Activated CD8-positive, alpha-beta memory T cell treated with anti-CD3 and anti-CD28 coated beads for 48 hours (primary cell): ENCODE results near the gene TTC23L.
A peak's percentile ranks its signal among the peaks of the same experiment; 100 is the strongest.

Source experiments
- DNase-seq, 3 experiments: peaks; one replicate each; pipeline ENCODE4 v3.0.0-alpha.2; 2020; ENCODE audit warnings: low read depth in 2 of 3, low spot score in 2 of 3

The TTC23L gene

DNA sequence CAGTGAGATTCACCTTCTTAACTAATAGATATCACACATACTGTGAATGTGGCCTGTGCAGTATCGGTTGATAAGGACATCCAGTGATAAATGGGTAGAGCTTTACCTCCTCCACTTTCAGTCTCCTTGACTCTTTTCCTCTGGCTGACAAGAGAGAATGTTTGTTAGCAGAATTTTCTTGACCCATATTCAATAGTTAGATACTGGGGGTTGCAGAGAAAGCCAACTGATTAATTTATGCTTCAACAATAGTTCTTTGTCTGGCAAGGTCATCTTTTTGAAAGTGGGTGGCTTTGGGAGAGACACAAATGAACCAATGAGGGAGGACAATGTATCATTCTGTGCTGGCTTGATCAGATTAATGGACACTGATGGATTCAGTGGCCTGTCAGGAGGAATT, 30.3 kb downstream of the TTC23L start:
- no peak for DNase-seq

DNA sequence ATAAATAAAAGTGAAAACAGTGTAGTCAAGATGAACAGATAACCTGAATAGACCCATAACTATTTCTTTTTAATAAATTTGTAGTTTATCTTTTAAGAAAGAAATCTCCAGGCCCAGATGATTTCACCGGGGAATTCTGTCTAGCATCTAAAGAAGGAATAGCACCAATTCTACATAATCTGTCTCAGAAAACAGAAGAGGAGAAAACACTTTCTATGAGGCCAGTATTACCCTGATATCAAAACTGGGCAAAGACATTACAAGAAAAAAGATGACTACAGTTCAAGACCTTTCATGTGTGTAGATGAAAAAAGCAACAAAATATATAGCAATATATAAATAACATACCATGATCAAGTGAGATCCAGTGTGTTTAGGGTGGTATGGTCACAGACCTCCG, 31.4 kb downstream of the TTC23L start:
- no peak for DNase-seq

DNA sequence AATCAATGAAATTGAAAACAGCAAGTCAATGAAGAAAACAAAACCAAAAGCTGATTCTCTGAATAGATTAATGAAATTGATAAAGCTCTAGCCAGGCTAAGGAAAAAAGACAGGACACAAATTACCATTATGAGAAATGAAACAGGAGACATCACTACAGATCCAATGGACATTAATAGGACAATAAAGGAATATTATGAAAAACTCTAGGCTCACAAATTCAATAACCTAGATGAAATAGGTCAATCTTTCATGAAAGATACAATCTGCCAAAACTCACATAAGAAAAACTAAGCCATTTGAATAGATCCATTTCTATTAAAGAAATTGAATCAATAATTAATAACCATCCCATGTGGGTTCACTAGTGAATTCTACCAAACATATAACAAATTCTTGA, 37.3 kb downstream of the TTC23L start:
- no peak for DNase-seq

DNA sequence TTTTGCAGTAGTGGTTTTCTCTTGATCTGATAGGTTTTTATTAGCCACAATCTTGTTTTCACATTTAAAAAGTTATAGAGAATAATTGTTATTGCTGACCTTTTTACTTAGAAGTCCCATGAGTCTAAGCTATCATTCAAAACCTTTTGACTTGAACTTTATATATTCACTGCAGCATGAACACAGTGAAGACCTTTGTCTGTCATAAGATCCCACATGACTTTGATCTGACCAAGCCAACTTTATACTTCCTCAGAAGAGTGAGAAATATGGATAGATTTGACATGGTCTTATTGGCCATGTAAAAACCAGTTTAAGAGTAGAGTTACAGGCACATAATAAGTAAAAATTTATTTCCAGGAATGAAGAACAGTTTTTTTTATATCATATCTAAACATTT, 42.3 kb downstream of the TTC23L start:
- no peak for DNase-seq

DNA sequence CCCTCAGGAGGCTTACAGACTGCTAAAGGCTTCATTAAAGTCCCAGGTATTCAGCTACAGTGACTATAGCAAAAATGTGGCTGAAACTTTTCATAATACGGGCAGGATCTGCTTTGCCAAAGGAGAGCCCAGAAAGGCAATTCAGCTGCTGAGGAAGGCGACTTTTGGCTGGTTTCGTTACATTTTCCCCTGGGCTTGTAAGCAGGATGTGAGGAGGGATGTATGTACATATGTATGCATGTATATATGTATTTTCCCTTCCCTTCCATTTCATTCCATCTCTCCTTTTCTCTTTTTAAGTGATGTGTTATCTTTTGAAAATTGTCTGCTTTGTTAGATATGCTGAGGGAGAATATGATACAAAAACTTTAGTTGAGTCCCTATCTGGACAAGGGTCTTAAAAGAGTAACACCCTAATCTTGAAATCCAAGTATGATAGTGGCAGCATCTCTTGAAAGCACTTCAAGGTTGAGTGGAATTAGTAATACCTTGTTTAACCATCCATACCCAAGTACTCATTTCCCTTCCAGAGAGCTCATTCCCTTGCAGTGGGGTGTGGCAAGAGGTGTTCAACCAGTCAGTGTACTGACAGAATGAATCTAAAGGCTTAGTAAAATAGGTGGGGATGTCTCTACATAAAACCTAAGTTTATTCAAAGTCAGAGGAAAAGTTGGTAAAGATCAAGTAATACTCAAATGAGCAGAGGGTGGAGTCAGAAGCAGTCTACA, 47.6 kb downstream of the TTC23L start:
- no peak for DNase-seq

DNA sequence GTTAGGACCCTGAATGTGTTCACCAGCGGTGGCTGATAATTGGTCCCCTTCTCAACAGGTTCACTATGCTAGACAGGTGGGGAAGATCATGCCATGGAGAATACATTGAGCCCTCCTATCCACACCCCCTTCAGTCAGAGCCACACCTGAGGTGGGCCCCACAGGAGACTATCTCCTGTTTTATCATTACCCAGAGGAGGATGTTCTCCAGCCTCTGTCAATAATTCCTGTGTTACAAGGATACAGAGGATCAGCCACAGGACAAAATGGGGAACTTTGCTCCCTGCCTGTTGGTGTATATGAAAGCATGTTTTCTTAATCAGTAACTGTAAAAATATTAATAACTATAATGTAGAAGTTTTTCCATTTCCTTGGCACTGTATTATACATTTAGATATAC, 50.4 kb downstream of the TTC23L start:
- no peak for DNase-seq

DNA sequence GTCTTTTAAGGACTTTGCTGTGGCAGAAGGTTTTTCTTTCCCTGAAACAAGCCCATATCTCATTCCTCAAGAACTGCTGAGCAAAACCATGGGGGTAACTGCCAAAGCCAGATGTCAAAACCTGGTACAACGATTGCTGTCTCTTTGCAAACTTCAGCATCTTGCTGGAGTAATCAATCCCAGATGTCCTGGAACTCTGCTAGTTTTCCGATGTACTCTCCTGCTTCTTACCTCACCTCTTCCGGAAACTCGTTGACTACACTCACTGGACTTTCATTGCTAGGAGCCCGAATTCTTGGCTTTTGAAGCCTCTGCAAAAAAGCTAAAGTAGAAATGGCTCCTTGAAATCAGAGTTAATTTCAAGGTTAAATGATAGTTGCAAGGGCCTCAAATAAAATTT, 53.0 kb downstream of the TTC23L start:
- no peak for DNase-seq

DNA sequence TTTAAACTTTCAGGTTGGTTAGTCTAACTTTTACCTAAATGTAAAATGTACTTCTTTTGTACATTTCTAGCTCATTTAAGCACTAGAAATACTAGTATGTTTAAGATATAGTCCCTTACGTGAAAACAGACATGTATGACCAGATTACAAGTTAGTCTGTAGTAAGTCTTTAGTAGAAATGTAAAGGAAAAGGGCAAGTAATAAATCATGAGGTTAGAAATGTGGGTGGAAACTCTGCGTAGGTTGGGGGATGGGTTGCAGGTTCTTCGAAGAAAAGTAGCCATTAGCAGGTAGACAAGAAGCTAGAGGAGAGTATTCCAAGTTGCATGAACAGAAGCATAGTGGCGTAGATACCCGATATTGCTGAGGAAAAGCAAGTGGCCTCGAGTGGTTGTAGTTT, 53.5 kb downstream of the TTC23L start:
- no peak for DNase-seq

DNA sequence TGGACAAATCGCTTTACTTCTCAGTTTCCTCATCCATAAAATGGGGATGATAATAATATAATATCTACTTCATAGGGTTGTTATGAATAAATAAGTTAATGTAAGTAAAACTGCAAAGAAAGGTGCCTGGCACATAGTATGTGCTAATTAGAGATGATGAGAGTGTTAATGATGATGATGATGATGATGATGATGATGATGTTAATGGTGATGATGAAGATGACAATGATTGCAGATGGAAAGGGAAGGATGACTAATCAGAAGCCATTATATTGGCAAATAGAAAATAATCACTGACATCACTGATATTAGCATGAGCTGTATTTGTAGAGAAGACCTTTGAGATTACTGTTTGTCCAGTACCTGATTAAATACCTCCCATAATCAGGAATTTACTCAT, 55.8 kb downstream of the TTC23L start:
- DNase-seq = no peak

DNA sequence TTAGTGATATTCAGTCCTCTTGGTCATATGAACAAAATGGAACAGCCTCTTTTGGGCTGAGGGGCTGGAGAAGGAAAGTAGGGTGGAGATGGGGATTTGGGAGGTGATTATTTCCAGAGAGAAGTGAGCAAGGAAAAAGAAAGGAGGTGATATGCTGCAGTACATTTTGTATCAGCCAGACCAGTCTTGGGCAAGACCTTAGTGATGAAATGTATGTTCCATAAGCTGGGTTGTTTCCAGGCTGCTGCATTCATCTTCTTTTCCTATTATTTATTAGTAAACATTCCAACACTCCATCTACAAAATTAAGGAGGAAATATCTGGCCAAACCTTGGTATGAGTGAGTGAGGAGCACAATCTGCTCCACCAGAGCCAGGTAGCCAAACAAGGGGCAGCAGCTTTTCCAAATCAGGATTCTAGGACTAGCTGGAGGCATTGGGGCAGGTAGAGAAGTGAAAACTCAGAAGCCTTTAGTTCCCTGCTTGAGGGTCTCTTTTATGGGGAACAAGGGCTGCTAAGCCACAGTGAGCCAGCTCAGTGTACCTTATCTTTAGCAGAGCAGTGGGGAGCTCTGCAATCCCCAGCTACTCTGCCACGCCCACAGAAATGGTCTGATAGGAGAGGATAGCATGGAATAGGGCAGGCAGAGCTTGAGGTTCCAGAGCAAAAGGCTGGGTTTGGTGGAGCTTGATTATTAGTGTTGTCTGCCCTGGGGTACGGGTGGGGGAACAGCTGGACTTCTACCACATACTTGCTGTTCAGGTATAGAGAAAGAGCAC, 56.9 kb downstream of the TTC23L start:
- no peak for DNase-seq

DNA sequence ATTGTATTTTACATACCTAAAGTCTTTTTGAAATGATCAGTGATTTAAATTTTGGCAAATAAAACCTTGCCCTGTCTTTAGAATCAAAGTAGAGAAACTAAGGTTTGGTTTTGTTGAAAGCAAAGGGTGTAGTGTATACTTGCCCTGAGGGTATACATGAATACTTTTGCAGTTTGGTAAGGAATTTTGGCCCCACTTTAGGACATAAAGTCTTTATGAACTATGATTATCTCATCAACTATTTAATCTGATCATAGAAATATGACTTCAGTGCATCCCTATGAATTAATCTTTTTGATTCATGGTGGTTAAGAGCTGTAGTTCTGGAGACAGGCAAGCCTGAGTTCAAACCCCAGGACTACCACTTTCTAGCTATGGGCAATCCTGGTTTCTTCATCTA, 58.7 kb downstream of the TTC23L start:
- DNase-seq = no peak

DNA sequence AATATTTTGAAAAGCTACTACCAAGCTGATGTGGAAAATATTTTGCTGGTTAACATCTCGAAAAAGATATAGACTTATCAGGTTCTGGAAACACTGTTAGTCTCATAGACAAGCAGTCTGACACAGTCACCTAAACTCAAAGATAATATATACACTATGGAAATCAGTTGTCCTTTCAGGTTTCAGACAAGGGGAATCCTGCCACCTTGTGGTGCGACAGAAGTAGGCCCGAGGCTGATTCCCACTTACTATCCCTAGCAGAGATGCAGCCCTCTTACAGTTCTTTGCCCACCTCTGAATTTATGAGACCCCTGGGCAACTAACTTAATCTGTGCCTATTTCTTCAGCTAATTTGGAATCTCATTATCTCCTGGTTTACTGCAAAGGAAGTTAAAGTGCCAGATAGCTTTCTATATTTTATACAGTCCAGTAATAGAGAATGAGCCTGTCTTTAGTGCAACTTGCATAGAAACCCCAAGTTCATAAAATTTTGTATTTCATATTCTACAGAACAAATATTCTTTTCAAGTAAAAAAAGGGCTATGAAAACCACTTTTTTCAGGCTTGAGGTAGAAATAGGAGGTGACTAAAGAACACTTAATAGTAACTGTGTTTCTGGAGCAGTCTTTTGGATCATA, 59.4 kb downstream of the TTC23L start:
- DNase-seq = no peak

DNA sequence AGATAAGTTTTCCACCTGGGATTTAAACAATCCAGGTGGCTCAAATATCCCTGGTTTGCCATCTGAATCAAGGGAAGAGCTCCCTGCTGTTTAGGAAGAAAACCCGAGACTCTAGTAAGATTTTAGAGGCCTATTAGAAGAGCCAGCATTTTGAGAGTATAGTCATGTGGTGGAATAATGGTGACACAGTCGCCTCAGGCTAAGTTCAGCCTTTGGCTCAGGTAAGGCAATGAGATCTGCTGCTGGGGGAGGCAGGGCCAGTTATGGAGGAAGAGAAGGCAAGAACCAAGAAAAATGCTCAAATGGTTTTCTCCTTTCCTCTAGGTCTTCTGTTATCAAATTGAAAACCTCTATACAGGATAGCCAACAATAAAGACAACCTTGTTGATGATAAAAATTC, 60.1 kb downstream of the TTC23L start:
- DNase-seq = no peak

DNA sequence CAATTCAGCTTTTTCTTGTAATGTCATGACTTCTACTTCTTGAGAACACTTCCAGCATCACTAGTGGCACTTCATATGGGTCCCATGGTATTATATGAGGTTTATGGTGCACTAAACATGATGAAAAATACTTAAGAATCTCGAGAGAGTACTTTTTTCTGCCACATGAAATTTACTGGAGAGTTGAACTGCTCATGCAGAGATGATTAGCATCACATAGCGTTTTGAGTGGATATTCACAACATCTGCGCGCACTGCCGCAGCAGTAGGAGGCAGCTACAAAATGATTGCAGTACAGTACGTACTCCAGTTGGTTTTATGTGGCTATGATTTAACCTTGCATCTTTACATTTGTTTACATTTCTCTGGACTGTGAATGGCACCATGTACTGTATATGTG, 61.7 kb downstream of the TTC23L start:
- no peak for DNase-seq

DNA sequence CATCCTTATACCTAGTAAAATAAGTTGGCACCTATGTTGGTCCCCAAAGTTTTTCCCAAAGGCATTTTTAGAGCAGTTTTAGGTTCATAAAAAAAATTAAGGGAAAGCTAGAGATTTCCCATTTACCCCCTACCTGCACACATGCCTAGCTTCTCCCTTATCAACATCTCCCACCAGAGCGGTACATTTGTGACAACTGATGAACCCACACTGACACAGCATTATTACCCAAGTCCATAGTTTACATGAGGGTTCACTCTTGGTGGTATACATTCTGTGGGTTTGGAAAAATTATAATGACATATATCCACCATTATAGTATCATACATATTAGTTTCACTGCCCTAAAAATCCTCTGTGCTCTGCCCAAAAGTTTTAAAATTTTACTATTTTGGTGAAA, 64.3 kb downstream of the TTC23L start:
- no peak for DNase-seq

DNA sequence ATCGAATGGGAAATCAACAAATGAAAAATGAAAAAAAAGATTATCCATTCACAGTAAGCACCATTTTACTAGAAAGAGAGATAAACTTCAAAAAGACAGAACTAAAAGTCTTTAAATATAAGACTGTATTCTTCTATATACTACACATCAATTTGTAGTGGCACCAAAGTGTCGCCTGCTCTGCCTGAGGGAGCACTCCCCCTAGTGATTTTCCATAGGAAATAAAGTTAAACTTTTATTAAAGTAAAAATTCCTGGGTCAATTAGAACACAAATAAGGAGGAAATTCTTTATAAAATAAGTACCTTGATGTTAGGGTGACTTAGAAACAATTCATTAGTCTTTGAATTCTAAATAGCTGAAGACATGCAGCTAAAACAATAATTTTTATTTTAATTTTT, 66.6 kb downstream of the TTC23L start:
- DNase-seq = no peak

DNA sequence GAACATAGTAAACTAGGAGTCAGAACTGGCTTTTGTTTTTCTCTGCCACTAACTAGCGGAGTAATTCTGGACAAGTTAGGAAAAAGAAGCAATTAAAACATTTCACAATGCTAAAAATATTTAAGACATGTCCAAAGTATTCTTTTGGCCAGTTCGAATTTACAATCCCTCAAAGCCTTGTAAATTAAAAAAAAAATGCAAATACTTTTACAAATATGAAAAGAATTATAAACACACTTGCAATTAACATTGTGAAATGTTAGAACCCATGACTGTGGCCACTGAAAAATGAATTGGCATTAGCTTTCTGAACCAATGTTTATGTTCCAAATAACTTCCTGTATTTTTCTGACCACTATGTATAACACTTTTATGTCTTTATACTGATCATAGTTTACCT, 74.1 kb downstream of the TTC23L start:
- no peak for DNase-seq

DNA sequence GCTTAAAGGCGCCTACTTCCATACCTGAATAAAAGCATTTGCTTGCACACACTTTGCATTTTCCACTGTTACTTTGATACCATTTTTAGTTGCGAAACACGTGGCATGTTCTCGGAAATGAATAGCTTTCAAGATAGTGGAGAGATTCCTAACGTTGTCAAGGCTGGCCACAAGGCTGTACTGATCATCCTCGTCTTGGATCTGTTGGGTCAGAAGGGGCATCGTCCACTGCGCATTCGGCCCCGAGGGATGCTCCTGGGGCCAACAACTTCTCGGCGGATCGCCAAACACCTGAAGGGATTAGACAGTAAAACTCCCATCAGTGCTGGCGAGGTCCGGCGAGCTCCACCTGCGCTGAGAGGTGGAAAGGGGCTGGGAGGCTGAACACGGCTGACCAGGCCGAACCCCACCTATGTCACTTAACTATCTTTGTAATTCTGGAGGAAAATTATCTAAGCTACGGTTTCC, 75.7 kb downstream of the TTC23L start:
- DNase-seq = peak in 1 of 3 experiments; percentile 12

DNA sequence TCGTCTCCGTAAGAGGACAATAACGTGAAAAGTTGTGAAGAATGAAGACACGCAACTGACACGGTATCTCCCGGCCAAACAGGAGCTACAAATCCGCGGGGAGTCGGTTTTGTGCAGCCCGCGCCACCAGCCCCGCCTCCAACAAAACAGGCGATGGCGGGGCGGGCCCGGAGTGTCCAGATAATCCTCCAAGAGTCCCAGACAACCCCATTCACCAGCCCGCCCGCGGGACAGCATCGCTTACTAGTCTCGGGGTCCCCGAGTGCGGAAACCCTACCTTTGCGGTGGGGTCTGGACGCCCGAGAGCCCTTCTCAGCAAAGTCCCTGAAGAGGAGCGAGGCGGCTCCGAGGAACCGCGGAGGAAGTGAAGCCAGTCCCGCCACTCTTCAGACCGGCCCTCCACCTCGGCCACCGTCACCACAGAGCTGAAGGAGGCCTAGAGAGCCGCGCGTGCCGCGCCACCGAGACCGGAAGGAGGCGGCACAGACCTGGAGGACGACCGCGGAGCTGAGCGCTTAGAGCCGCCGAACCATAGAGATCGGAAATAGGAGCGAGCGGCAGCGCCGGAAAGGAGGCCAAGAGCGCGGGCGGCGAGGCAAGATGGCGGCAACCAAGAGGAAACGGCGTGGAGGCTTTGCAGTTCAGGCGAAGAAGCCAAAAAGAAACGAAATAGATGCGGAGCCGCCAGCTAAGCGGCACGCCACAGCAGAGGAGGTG, 76.3 kb downstream of the TTC23L start, which contains the start of the genes BRIX1 and RAD1:
Gene BRIX1 (plus strand): TSS at position 573 of the 717 bp plus-strand sequence. CDS start 28 bp downstream, at position 601.
Gene RAD1 (minus strand): TSS at position 366 of the 717 bp plus-strand sequence. CDS start 612 bp downstream, outside the sequence.
- DNase-seq = peak; percentile 74 to 89 (median 81)

DNA sequence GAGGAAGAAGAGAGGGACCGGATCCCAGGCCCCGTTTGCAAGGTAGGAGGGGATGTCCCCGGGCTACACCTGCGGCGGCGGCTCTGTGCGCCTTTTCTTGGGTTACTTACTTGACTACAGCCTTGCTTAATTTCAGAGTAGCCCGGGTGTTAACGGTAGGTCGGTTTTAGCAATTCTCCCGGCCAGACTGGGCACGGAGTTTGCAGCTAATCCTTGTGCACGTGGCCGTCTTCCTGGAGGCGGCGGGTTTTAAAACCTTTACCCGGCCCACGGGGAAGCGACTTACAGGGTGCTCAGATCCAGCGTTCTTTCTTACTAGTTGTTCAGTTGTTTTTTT, 76.9 kb downstream of the TTC23L start:
- no peak for DNase-seq

DNA sequence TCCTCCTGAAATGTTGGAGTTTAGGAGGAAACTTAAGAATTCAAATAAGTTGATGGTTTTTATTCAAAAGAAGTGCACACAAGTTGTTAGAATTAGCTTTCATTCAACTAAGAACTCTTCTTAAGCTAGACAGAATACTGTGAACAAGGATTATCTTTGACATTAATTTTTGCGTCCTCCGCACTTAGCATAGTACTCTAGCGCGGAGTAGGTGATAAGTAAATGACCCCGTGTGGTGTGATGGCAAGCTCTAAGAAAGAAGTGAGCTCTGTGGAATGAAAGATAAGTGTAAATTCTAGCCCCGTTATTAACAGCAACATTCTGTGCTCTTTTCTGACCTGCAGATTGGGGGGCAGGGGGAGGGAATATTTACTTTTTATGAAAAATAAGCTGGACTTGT, 77.6 kb downstream of the TTC23L start:
- DNase-seq = no peak
